Measurements from ENCODE around the gene RBM33. TPM values are rescaled to one million over a fixed set of nuclear protein-coding genes. Genes with fewer than 3 reads are reported as not detected.
A peak's percentile ranks its signal among the peaks of the same experiment; 100 is the strongest.

The RBM33 gene
- total RNA-seq, 1 donor from 2014 or later: 50.5 TPM

- Histone ChIP-seq H3K27ac (ENCODE audit: low read depth, low read length) (no peak overlapping the region), H4K20me1 (ENCODE audit: insufficient read depth, low read length) (peaks cover 81% of the 10 kb centered on the region), H3K4me2 (ENCODE audit: low read length) (peak overlapping the region; percentile 11), H2AFZ (ENCODE audit: low read depth, low read length) (no peak overlapping the region), H3K9ac (ENCODE audit: low read length) (no peak overlapping the region), H3K4me1 (ENCODE audit: insufficient read depth, low read length) (peaks cover 3% of the 10 kb centered on the region), H3K79me2 (ENCODE audit: insufficient read depth, low read length) (peaks cover 11% of the 10 kb centered on the region), H3K4me3 (ENCODE audit: insufficient read depth, low read depth, low read length) (no peak overlapping the region), H3K36me3 (ENCODE audit: insufficient read depth, low read length) (peaks cover 4% of the 10 kb centered on the region), H3K27me3 (ENCODE audit: insufficient read depth, low read length) (no peaks in the 10 kb centered on the region), H3K9me3 (ENCODE audit: insufficient read depth, low read depth, low read length) (no peaks in the 10 kb centered on the region)
- H3K36me3 Mint-ChIP-seq (ENCODE audit: low read depth, unreplicated experiment): peaks cover 6% of the 10 kb centered on the region
- no peaks in the 10 kb centered on the region for H3K27me3 Mint-ChIP-seq (ENCODE audit: low read depth, unreplicated experiment)
- peaks cover 27% of the 10 kb centered on the region for H3K4me1 Mint-ChIP-seq (ENCODE audit: low read depth, unreplicated experiment)
- DNase-seq (ENCODE audit: low read depth) (peak; percentile 43), FAIRE-seq (no peak)
- H3K27ac Mint-ChIP-seq (ENCODE audit: unreplicated experiment): no peak overlapping the region
- TF ChIP-seq, protein P1, sequence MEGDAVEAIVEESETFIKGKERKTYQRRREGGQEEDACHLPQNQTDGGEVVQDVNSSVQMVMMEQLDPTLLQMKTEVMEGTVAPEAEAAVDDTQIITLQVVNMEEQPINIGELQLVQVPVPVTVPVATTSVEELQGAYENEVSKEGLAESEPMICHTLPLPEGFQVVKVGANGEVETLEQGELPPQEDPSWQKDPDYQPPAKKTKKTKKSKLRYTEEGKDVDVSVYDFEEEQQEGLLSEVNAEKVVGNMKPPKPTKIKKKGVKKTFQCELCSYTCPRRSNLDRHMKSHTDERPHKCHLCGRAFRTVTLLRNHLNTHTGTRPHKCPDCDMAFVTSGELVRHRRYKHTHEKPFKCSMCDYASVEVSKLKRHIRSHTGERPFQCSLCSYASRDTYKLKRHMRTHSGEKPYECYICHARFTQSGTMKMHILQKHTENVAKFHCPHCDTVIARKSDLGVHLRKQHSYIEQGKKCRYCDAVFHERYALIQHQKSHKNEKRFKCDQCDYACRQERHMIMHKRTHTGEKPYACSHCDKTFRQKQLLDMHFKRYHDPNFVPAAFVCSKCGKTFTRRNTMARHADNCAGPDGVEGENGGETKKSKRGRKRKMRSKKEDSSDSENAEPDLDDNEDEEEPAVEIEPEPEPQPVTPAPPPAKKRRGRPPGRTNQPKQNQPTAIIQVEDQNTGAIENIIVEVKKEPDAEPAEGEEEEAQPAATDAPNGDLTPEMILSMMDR (IDR thresholded peaks at IDR 0.05; ENCODE audit: insufficient read depth, low read depth, low read length): no peak
- no peak for TF ChIP-seq EZH2 (IDR thresholded peaks at IDR 0.05; ENCODE audit: insufficient read depth, low read length)
- no peak overlapping the region for H3K4me3 Mint-ChIP-seq (ENCODE audit: unreplicated experiment)
- no peaks in the 10 kb centered on the region for H3K9me3 Mint-ChIP-seq (ENCODE audit: unreplicated experiment)
Measured at GRCh38 chr7:155734445-155734809, 90.0 kb downstream of the RBM33 start.

- Histone ChIP-seq H3K4me1 (ENCODE audit: insufficient read depth, low read length) (no peaks in the 10 kb centered on the region), H3K9me3 (ENCODE audit: insufficient read depth, low read depth, low read length) (no peaks in the 10 kb centered on the region), H3K27me3 (ENCODE audit: insufficient read depth, low read length) (no peaks in the 10 kb centered on the region), H4K20me1 (ENCODE audit: insufficient read depth, low read length) (peaks cover 69% of the 10 kb centered on the region), H3K4me2 (ENCODE audit: low read length) (no peak overlapping the region), H3K27ac (ENCODE audit: low read depth, low read length) (no peak overlapping the region), H2AFZ (ENCODE audit: low read depth, low read length) (no peak overlapping the region), H3K9ac (ENCODE audit: low read length) (no peak overlapping the region), H3K79me2 (ENCODE audit: insufficient read depth, low read length) (peaks cover 11% of the 10 kb centered on the region), H3K4me3 (ENCODE audit: insufficient read depth, low read depth, low read length) (no peak overlapping the region), H3K36me3 (ENCODE audit: insufficient read depth, low read length) (peaks cover 7% of the 10 kb centered on the region)
- no peaks in the 10 kb centered on the region for H3K9me3 Mint-ChIP-seq (ENCODE audit: unreplicated experiment)
- FAIRE-seq (no peak), DNase-seq (ENCODE audit: low read depth) (no peak)
- H3K36me3 Mint-ChIP-seq (ENCODE audit: low read depth, unreplicated experiment): peaks cover 6% of the 10 kb centered on the region
- peaks cover 24% of the 10 kb centered on the region for H3K4me1 Mint-ChIP-seq (ENCODE audit: low read depth, unreplicated experiment)
- H3K27ac Mint-ChIP-seq (ENCODE audit: unreplicated experiment): no peak overlapping the region
- TF ChIP-seq, protein P1 (IDR thresholded peaks at IDR 0.05; ENCODE audit: insufficient read depth, low read depth, low read length): no peak
- TF ChIP-seq EZH2 (IDR thresholded peaks at IDR 0.05; ENCODE audit: insufficient read depth, low read length): no peak
- H3K4me3 Mint-ChIP-seq (ENCODE audit: unreplicated experiment): no peak overlapping the region
- H3K27me3 Mint-ChIP-seq (ENCODE audit: low read depth, unreplicated experiment): no peaks in the 10 kb centered on the region
Measured at GRCh38 chr7:155735442-155736115, 91.1 kb downstream of the RBM33 start.

DNA sequence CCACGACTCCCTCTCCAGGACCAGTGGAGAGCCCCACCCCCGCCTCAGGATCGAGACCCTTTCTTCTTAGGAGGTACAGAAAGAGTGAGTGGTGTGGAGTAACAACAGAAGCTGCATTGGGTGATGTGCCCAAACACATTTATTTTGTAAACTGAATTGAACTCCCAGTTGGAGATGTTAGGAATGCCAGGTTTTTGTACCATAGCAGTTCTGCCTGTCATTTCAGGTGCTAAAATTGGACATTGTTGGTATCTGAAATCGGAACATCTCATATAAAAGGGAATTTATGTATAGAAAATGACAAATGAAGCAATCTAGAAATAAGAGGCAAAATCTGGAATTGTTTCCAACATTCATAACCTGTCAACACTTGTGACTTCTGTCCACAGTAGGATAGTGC lies 93.1 kb downstream of the RBM33 start:
- TF ChIP-seq EZH2 (IDR thresholded peaks at IDR 0.05; ENCODE audit: insufficient read depth, low read length): no peak
- TF ChIP-seq, protein P1 (IDR thresholded peaks at IDR 0.05; ENCODE audit: insufficient read depth, low read depth, low read length): no peak
- peaks cover 59% of the 10 kb centered on the region for H4K20me1 ChIP-seq (ENCODE audit: insufficient read depth, low read length)
- H3K79me2 ChIP-seq (ENCODE audit: insufficient read depth, low read length): peaks cover 11% of the 10 kb centered on the region
- no peak overlapping the region for H3K4me3 ChIP-seq (ENCODE audit: insufficient read depth, low read depth, low read length)
- no peaks in the 10 kb centered on the region for H3K9me3 Mint-ChIP-seq (ENCODE audit: unreplicated experiment)
- H3K4me2 ChIP-seq (ENCODE audit: low read length): no peak overlapping the region
- no peaks in the 10 kb centered on the region for H3K27me3 Mint-ChIP-seq (ENCODE audit: low read depth, unreplicated experiment)
- H3K9ac ChIP-seq (ENCODE audit: low read length): no peak overlapping the region
- H3K27ac ChIP-seq (ENCODE audit: low read depth, low read length): no peak overlapping the region
- no peaks in the 10 kb centered on the region for H3K4me1 ChIP-seq (ENCODE audit: insufficient read depth, low read length)
- no peak overlapping the region for H3K27ac Mint-ChIP-seq (ENCODE audit: unreplicated experiment)
- peaks cover 5% of the 10 kb centered on the region for H3K36me3 Mint-ChIP-seq (ENCODE audit: low read depth, unreplicated experiment)
- H3K4me1 Mint-ChIP-seq (ENCODE audit: low read depth, unreplicated experiment): peaks cover 19% of the 10 kb centered on the region
- H3K36me3 ChIP-seq (ENCODE audit: insufficient read depth, low read length): peaks cover 14% of the 10 kb centered on the region
- no peak overlapping the region for H3K4me3 Mint-ChIP-seq (ENCODE audit: unreplicated experiment)
- H2AFZ ChIP-seq (ENCODE audit: low read depth, low read length): no peak overlapping the region
- H3K9me3 ChIP-seq (ENCODE audit: insufficient read depth, low read depth, low read length): no peaks in the 10 kb centered on the region
- FAIRE-seq (no peak), DNase-seq (ENCODE audit: low read depth) (no peak)
- no peaks in the 10 kb centered on the region for H3K27me3 ChIP-seq (ENCODE audit: insufficient read depth, low read length)
